ENCODE results near the gene KDM4C. TPM values are rescaled to one million over a fixed set of nuclear protein-coding genes. Genes with fewer than 3 reads are reported as not detected.

KDM4C gene
- total and polyA plus RNA-seq, 2 of the 8 experiments (the other 6 are each of a cell fraction or from before 2014, with no cell fraction given), result 13.0 to 26.1 TPM

GRCh38 chr9:6844267-6844666 is 86.5 kb downstream of the KDM4C start:
- Histone ChIP-seq H3K23me2 (ENCODE audit: low read depth, low read length) (no peaks in the 10 kb centered on the region), H2AK5ac (ENCODE audit: low read depth, low read length) (no peak overlapping the region), H4K8ac (ENCODE audit: extremely low read depth, insufficient read depth, low read length) (no peak overlapping the region), H2BK15ac (ENCODE audit: low read length) (no peak overlapping the region), H2BK20ac (ENCODE audit: low read length) (no peak overlapping the region), H3K27ac (ENCODE audit: low read depth, low read length) (no peak overlapping the region), H3K9me3 (ENCODE audit: insufficient read depth in 2 of 2, low read depth in 1 of 2, low read length in 1 of 2) (no peaks in the 10 kb centered on the region), H3K56ac (replicated peaks; ENCODE audit: insufficient read length, low read depth, low read length) (no peak overlapping the region), H3K4me1 (replicated peaks in 1 of 4; ENCODE audit: control insufficient read depth in 3 of 4, insufficient read depth in 4 of 4, low read length in 3 of 4) (peaks cover 0 to 6% (median 3%) of the 10 kb centered on the region in 4 experiments; a peak in 3 of 7 replicates), H2AFZ (ENCODE audit: low read length) (no peak overlapping the region), H2BK5ac (ENCODE audit: low read depth, low read length) (no peak overlapping the region), H4K5ac (ENCODE audit: insufficient read length, low read depth, low read length) (no peak overlapping the region), H4K91ac (replicated peaks; ENCODE audit: insufficient read length, low read length) (no peak overlapping the region), H2BK12ac (ENCODE audit: low read depth, low read length) (no peak overlapping the region), H2BK120ac (replicated peaks; ENCODE audit: low read depth, low read length) (no peak overlapping the region), H4K20me1 (replicated peaks in 1 of 2; ENCODE audit: control insufficient read depth in 1 of 2, insufficient read depth in 2 of 2, low read length in 2 of 2) (no peaks in the 10 kb centered on the region), H3K23ac (ENCODE audit: insufficient read length) (no peak overlapping the region), H3K79me1 (ENCODE audit: low read depth, low read length) (peaks cover 3% of the 10 kb centered on the region; the same call in 1 of the 2 replicates), H3K79me2 (ENCODE audit: control insufficient read depth in 1 of 2, insufficient read depth in 2 of 2, low read length in 2 of 2) (no peaks in the 10 kb centered on the region; a peak in 1 of 4 replicates), H3K9ac (replicated peaks in 1 of 4; ENCODE audit: extremely low read depth in 1 of 4, low read depth in 3 of 4, low read length in 3 of 4) (no peak overlapping the region), H3K36me3 (ENCODE audit: control insufficient read depth in 2 of 4, insufficient read depth in 4 of 4, low read length in 3 of 4) (no peaks in the 10 kb centered on the region), H3K14ac (ENCODE audit: insufficient read length) (no peak overlapping the region), H3K27me3 (replicated peaks in 1 of 4; ENCODE audit: control insufficient read depth in 3 of 4, extremely low read depth in 1 of 4, insufficient read depth in 3 of 4, low read length in 3 of 4) (no peaks in the 10 kb centered on the region), H3K4me3 (ENCODE audit: extremely low read depth in 1 of 4, insufficient read depth in 2 of 4, low read depth in 3 of 4, low read length in 4 of 4) (no peak overlapping the region), H3K4me2 (ENCODE audit: insufficient read depth in 1 of 2, low read depth in 2 of 2, low read length in 2 of 2) (no peak overlapping the region), H3K18ac (ENCODE audit: extremely low read depth, low read length) (no peak overlapping the region), H3K4ac (replicated peaks; ENCODE audit: insufficient read length, low read depth, low read length) (no peak overlapping the region)
- ChIA-PET CTCF (ENCODE audit: partially characterized antibody) (interaction anchor here (0.7 to 13.6 kb wide), 3 partner anchors 10 to 74 kb away, joined by 3 to 120 read pairs (median 8); no protein-coding TSS in a partner anchor), POLR2A (ENCODE audit: partially characterized antibody) (no interaction called here)
- WGBS, 2 experiments (ENCODE audit: extremely low coverage in 1 of 2, insufficient coverage in 1 of 2, insufficient read length in 1 of 2, insufficient replicate concordance in 2 of 2, low coverage in 1 of 2, low lambda C conversion rate in 2 of 2, missing lambda C conversion rate in 1 of 2), result 90% methylated on average over 4 of the region's 4 CpGs; no CpG with 5 or more reads in 1 of the 2 experiments
- FAIRE-seq (no peak), DNase-seq (ENCODE audit: low read depth in 1 of 2, low spot score in 2 of 2) (no peak)
- TF ChIP-seq SP2 (IDR thresholded peaks at IDR 0.05; ENCODE audit: low read length) (no peak), BACH1 (IDR thresholded peaks at IDR 0.05; ENCODE audit: low read length) (no peak), YY1 (IDR thresholded peaks at IDR 0.05; ENCODE audit: low read depth, low read length) (no peak), ATF3 (IDR thresholded peaks at IDR 0.05; ENCODE audit: insufficient read depth, low read depth, low read length) (no peak), RAD21 (IDR thresholded peaks at IDR 0.05 in 1 of 2, conservative IDR thresholded peaks at IDR 0.05 in 1 of 2; ENCODE audit: low read depth in 2 of 2, low read length in 2 of 2) (no peak), CBX5 (IDR thresholded peaks at IDR 0.05; ENCODE audit: low read depth, low read length) (no peak), USF2 (IDR thresholded peaks at IDR 0.05; ENCODE audit: low read length) (no peak), TBP (IDR thresholded peaks at IDR 0.05; ENCODE audit: low read depth, low read length) (no peak), PHF8 (conservative IDR thresholded peaks at IDR 0.05; ENCODE audit: low read depth, low read length) (no peak), TEAD4 (IDR thresholded peaks at IDR 0.05; ENCODE audit: low read depth, low read length) (no peak), SIN3A (conservative IDR thresholded peaks at IDR 0.05 in 1 of 2, IDR thresholded peaks at IDR 0.05 in 1 of 2; ENCODE audit: low read depth in 1 of 2, low read length in 2 of 2) (no peak), CREB1 (IDR thresholded peaks at IDR 0.05) (no peak), EGR1 (IDR thresholded peaks at IDR 0.05; ENCODE audit: borderline replicate concordance, low read depth, low read length) (no peak)

Measured in H1 (cell line).